ENCODE data around the gene BMP4.

DNA sequence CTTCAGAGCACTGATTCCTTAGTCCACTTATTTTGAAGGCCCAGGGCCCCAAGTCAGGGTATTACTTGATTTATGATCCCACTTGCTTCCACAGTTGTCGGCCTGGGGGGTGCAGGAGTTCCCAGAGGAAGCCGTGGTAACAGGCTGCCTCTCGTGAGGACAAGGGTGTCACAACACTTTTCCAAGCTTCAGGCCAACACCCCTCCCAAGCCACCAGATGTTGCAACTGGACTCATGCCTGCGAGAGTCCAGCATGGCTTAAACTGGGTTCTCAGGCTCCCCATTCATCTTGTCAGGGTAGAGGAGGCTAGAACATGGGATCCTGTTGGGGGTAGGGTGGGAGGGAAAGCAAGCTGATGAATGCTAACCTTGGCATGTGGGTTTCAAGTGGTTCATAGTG is 56.1 kb downstream of the BMP4 start:
- TF ChIP-seq EZH2 (IDR thresholded peaks at IDR 0.05; ENCODE audit: low read depth, unreplicated experiment), result no peak
- TF ChIP-seq, protein P1, sequence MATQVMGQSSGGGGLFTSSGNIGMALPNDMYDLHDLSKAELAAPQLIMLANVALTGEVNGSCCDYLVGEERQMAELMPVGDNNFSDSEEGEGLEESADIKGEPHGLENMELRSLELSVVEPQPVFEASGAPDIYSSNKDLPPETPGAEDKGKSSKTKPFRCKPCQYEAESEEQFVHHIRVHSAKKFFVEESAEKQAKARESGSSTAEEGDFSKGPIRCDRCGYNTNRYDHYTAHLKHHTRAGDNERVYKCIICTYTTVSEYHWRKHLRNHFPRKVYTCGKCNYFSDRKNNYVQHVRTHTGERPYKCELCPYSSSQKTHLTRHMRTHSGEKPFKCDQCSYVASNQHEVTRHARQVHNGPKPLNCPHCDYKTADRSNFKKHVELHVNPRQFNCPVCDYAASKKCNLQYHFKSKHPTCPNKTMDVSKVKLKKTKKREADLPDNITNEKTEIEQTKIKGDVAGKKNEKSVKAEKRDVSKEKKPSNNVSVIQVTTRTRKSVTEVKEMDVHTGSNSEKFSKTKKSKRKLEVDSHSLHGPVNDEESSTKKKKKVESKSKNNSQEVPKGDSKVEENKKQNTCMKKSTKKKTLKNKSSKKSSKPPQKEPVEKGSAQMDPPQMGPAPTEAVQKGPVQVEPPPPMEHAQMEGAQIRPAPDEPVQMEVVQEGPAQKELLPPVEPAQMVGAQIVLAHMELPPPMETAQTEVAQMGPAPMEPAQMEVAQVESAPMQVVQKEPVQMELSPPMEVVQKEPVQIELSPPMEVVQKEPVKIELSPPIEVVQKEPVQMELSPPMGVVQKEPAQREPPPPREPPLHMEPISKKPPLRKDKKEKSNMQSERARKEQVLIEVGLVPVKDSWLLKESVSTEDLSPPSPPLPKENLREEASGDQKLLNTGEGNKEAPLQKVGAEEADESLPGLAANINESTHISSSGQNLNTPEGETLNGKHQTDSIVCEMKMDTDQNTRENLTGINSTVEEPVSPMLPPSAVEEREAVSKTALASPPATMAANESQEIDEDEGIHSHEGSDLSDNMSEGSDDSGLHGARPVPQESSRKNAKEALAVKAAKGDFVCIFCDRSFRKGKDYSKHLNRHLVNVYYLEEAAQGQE (IDR thresholded peaks at IDR 0.05; ENCODE audit: unreplicated experiment), result no peak
- TF ChIP-seq, protein P2, sequence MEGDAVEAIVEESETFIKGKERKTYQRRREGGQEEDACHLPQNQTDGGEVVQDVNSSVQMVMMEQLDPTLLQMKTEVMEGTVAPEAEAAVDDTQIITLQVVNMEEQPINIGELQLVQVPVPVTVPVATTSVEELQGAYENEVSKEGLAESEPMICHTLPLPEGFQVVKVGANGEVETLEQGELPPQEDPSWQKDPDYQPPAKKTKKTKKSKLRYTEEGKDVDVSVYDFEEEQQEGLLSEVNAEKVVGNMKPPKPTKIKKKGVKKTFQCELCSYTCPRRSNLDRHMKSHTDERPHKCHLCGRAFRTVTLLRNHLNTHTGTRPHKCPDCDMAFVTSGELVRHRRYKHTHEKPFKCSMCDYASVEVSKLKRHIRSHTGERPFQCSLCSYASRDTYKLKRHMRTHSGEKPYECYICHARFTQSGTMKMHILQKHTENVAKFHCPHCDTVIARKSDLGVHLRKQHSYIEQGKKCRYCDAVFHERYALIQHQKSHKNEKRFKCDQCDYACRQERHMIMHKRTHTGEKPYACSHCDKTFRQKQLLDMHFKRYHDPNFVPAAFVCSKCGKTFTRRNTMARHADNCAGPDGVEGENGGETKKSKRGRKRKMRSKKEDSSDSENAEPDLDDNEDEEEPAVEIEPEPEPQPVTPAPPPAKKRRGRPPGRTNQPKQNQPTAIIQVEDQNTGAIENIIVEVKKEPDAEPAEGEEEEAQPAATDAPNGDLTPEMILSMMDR (conservative IDR thresholded peaks at IDR 0.05; ENCODE audit: low read depth in 2 of 2), result no peak
- no peak for TF ChIP-seq EZH2phosphoT487 (IDR thresholded peaks at IDR 0.05; ENCODE audit: unreplicated experiment)
- no peak for TF ChIP-seq CREB1 (CRISPR knock-in tag; IDR thresholded peaks at IDR 0.05; ENCODE audit: low read depth)
- no peak for TF ChIP-seq STAT1 (IDR thresholded peaks at IDR 0.05; ENCODE audit: unreplicated experiment)
- TF ChIP-seq POLR2AphosphoS5 (IDR thresholded peaks at IDR 0.05; ENCODE audit: low read depth), result no peak
